Activated CD4-positive, alpha-beta T cell treated with anti-CD3 and anti-CD28 coated beads, Interleukin-2, amount 50 U/mL, for 1 hour (primary cell): ENCODE results near the gene OXNAD1.

Source experiments
- DNase-seq: peaks from one replicate; pipeline ENCODE4 v3.0.0-alpha.2; 2020

Gene OXNAD1

GRCh38 chr3:16331319-16331883 lies 66.4 kb downstream of the OXNAD1 start:
- no peak for DNase-seq

DNA sequence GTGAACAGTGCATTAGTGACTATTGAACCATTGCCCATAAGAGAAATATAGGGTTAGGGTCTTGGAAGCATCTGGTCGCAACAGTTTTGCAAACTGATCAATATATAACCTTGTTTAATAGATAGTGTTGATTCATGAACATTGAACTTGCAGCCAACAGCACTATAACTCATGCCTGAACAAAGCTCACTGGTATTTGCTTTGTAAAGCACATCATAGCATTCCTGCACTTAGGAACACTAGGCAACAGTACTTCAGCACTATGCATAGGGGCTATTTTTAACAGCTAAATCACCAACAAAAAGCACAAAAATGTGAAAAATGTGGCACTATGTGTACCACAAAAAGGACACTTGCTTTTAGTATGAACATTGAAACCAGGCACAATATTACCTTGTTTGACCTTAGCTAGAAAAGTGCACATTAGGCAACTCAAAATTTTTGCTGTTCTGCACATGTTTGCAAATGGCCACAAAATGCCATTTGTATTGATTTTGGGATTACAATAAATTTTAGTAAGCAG lies 68.0 kb downstream of the OXNAD1 start:
- DNase-seq = no peak

GRCh38 chr3:16334909-16335308 lies 69.9 kb downstream of the OXNAD1 start:
- no peak for DNase-seq

DNA sequence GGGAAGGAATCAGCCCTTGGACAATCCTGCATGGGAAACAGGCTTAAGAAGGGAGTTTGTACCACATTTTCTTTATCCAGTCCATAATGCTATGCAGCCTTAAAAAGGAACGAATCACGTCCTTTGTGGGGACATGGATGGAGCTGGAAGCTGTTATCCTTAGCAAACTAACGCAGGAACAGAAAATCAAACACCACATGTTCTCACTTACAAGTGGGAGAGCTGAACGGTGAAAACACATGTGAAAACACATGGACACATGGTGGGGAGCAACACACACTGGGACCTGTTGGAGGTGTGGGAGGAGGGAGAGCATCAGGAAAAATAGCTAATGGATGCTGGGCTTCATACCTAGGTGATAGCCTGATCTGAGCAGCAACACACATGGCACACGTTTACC lies 70.3 kb downstream of the OXNAD1 start:
- DNase-seq = no peak

DNA sequence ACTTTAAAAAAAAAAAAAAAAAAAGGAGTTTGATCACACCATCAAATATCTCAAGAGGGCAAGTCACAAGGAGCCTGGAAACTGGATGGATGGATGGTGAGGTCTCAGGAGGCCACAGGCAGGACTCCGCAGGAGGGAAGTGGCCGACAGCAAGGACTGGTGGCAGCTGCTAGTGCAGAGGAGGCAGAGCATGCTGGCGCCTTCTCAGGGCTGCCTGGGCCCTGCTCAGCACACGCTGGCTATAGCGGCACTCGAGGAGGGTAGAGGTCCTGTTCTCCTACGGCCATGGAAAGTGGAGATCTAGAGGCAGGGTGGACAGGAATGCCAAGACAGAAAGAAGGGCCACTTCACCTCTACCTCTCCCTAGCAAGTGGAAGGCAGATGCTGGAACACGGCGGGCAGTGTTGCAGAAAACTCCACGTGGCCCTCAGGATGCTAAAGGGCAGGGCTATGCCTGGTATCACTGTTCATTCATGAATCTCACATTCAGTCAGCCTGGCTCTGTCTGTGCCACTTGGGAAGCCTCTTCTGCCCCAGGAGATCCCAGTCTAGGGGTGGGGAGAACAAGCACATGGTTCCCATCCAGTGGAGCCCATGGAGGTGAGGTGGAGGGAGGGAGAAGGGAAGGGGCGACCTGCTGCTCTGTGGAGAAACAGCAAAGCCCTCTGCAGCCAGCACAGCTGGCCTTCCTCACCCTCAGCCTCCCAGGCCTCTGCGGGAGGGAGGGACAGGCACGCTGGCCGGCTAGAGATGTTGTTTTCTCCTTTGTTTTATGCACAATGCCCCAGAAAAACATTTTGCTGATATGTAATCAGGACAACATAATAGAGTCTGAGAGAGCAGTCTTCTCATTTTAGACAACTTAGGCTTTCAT lies 71.0 kb downstream of the OXNAD1 start:
- DNase-seq = no peak

- no peak for DNase-seq
Observed at GRCh38 chr3:16336825-16337224, 71.8 kb downstream of the OXNAD1 start.

DNA sequence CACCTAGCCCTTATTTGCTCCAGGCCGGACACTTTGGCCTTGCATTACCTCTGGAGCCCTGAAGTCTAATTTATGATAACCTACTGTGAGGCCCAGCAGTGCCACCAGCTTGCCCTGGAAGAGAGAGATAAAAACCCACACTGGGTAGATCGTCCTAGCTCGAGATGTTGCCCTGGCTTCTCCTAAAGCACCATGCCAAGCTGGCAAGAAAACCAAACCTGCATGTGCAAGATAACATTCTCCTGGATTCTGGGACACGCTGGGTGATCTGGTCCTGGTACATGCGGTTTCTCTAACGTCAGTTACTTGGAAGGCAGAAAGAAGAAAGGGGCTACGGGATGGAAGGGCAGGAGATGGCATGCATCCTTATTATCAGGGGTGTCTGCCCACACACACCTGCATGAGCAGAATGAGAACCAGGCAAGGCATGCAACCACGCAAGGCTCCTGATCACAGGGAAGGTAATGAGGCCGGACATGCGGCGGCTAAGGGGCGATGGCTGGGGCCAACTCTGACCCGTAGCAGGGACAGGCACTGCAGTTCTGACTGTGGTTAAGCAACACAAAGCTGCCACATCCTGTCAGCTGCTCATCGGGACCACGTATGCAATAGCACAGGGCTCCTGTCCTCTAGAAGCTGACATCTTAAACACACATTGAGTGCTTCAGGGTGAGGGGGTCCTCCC lies 73.0 kb downstream of the OXNAD1 start:
- peak; percentile 30 for DNase-seq

- no peak for DNase-seq
Observed at GRCh38 chr3:16338999-16339398, 74.0 kb downstream of the OXNAD1 start.

DNA sequence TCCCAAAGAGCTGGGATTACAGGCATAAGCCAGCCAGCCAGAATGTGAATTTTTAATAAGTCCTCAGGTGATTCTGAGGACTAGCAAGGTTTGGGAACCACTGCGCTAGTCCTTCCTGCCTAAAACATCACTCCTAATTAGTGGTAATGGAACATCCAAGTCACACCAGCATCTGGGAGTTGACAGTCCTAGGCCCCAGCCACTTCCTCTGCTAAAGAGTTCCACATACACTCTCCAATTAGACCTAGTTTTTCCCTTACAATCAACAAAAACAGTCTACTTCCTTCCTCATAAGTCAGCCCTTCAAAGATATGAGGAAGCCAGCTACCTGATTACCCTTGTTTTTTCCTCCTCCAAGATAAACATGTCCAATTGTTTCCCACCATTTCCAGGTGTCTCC lies 78.1 kb downstream of the OXNAD1 start:
- no peak for DNase-seq

DNA sequence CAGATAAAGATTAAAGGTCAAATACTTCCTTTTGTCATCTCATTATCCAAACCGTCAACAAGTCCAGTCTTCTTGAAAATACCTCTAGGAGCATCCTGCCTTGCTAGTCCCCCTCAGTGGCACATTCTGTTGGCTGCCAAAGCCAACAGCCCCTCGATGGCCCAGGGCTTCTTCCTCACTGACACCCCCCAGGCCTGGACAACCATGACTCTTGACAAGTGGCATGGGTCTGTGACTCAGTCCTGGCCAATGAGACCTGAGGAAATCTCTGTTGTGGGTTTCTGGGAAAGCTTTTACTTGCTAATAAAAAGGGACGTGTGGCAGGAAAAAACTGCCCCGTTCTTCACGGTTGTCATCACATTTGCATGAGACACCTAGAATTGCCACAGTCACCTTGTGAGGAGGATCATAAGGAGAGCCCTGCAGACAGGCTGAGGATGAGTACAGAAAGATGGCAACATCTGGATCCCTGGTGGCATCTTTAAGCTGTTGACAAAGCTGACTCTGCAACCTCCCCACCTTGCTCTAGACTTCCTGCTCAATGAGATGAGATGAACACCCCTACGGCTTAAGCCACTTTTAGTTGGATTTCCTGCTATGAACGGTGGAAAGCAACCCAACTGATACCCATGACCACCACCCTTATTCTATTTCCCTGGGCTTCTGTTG lies 81.5 kb downstream of the OXNAD1 start:
- no peak for DNase-seq

DNA sequence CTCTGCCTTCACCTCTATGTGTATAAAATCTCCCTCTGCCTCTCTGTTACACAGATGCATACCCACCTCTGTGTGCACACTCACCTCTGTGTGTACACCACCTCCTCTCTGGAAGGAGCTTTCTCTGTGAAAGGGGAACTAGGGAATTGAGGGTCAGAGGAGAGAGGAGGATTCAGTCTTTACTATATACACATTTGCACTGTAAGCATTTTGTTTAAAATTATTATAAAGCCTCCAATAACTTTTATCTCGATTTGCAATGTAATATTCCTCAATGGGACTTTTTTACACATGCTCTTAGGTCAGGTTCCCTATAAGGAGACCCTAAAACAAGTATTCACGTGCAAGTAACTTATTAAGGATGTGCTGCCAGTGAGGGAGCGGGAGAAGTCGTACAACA lies 82.5 kb downstream of the OXNAD1 start:
- no peak for DNase-seq

GRCh38 chr3:16349986-16350596 lies 85.1 kb downstream of the OXNAD1 start:
- no peak for DNase-seq

GRCh38 chr3:16350597-16351318 lies 85.7 kb downstream of the OXNAD1 start:
- no peak for DNase-seq

DNA sequence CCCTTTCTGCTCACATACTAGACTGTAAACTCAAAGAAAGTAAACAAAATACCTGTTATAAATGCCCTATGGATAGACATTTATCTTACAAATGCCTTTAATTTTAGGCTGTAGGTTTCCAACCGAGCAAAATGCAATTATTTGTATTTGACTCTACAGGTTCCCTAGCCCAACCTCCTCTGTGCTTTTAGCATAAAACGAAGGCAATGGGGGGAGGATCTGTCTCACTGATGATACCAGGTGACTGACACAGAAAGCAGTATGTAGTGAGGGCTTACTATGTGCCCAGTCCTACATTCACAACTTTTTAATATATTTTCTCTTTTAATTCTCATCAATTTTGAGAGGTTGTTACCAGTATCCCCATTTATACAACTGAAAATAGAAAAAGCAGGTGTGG lies 87.4 kb downstream of the OXNAD1 start:
- no peak for DNase-seq

DNA sequence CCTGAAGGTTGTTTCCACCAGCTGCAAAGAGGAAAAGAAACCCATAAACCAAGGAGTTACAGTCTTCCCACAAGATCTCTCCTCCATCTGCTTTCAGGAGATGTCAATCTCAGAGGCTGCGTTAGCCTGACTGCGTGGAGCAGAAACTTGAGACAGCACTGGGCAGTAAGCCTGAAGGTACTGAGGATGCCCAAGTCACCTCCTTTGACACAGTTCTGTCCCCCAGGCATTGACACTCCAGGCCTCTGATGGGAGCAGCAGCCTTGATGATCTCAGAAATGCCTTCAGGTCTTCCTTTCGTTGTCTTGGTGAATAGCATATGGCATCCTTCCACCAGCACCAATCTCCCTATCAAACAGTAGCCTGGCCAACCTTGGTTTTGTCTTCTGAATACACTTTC lies 89.3 kb downstream of the OXNAD1 start:
- DNase-seq = no peak
